ENCODE data around the gene TPT1. TPM values are rescaled to one million over a fixed set of nuclear protein-coding genes. Genes with fewer than 3 reads are reported as not detected.
"Not testable (repeated sequence)": the region's sequence is repeated elsewhere in the genome, so short reads cannot be mapped to it uniquely, and the experiment has no call there.

The TPT1 gene
- 4,609 TPM for total RNA-seq

DNA sequence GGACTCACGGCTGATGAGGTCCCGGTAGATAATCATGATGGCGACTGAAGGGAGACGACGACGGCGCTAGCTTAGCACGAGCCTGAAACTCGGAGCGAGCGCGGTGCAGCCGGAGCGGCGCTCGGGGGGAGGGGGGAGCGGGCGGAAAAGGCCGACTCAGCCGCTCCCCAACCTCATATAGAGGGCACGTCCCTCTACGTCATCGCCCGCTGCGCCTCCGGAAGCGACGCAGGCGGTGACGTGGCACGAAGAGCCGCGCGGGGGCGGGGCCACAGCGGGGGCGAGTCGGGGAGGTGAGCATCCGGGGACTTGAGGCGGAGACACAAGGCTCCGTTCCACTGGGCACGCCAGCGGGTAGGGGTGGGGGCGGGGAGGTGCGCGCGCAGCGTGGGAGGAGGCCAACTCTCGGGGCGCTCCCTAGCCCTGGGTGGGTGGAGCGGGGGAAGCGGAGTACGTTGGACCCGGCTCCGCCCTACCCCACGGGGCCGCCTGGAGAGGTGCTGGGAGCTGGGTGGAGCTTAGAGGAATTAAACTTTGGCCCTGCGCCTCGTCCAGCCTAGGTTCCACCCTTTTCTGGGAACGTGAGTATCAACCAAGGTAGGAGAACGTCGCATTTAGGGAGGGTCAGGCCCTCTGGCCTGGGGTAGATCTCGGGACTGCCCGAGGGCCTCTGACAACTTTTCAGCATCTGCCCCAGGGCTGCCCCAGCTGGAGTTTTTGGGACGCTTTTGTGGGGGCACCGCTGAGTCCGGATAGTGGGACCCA lies at the start of gene TPT1:
Gene TPT1 (minus strand): TSS at position 150 of the 765 bp plus-strand sequence. CDS start 114 bp downstream, at position 36.
- peak; percentile 99 for DNase-seq

- not testable (repeated sequence) for DNase-seq
These were observed 49.4 kb upstream of the TPT1 start for GRCh38 chr13:45390348-45390747.

DNA sequence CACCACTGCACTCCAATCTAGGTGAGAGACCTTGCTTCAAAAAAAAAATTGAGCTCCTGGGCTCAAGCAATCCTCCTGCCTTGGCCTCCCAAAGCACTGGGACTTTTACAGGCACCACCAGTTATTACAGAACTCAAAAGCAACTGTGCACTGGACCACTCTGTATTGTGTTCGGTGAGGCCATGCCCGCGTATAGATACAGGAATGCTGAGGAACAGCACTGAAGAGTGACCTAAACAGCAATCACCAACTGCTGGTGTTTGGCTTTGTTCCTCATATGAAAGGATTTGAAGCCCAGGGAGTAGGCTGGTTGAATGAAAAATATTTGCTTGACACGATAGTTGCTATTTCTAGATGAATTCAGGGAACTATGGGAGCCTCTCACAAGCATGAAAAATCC lies 47.7 kb upstream of the TPT1 start:
- DNase-seq, result no peak

GRCh38 chr13:45386892-45387575 lies 46.1 kb upstream of the TPT1 start:
- not testable (repeated sequence) for DNase-seq

DNA sequence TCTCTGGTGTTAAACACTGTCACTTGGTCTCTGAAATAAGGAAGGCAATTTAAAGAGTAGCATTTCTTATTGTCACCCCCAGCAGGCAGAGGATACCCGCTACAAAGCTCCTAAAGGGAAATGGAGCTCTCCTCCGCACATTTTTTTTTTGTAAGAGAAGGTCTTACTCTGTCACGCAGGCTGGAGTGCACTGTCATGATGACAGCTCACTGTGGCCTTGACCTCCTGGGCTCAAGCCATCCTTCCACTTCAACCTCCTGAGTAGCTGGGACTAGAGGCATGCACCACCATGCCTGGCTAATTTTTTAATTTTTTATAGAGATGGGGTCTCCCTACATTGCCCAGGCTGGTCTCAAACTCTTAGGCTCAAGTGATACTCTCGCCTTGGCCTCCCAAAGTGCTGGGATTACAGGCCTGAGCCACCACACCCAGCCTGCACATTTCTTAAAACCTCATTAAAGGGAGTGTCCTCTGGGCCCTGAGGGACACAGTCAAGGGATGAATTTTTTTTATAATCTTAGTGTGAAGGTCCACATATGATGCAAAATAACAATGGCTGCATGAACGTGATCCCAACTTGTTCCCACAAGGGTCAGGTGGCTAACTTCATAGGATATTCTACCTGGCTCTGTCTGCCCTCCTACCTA lies 45.0 kb upstream of the TPT1 start:
- no peak for DNase-seq

DNA sequence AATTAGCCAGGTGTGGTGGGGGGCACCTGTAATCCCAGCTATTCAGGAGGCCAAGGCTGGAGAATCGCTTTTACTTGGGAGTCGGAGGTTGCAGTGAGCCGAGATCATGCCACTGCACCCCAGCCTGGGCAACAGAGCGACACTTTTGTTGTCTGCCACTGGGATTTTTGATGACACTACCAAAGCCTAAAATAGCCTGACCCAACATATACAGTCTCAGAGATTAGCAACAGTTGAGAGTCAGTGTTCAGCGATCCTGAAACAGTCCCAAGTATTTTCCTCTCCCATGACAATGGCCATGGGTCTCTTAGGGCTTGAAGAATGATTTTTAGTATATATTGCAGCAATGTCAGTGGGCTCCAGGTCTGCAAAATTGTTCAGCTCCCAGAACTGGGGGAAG lies 44.3 kb upstream of the TPT1 start:
- no peak for DNase-seq

DNA sequence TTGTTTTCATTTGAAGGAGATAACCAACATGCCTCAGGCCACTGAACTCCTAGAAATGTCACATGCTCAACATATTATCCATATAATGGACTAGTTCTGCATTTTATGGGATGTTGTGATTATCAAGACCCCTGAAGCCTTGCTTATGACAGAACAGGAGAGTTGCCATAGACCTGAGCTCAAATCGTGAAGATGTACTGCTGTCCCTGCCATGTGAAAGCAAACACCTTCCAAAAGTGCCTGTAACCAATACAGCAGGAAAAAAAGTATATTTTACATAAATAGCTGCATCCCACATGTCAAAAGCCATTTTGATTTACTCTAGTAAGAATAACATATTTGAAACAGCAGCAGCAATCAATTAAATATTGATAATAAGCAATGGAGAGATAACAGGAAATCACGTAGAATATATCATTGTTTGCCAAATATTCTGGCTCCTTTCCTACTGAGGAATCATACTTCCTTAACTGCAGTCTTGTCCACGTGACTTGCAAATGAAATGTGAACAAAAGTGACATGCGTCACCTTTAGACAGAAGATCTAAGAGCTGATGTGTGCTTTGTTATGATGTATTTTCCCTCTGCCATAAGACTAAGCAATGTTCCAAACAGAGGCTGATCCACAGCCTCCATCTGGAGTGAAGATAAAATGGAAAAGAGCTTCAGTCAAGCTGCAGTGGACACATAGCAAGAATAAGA lies 43.6 kb upstream of the TPT1 start:
- no peak for DNase-seq

DNA sequence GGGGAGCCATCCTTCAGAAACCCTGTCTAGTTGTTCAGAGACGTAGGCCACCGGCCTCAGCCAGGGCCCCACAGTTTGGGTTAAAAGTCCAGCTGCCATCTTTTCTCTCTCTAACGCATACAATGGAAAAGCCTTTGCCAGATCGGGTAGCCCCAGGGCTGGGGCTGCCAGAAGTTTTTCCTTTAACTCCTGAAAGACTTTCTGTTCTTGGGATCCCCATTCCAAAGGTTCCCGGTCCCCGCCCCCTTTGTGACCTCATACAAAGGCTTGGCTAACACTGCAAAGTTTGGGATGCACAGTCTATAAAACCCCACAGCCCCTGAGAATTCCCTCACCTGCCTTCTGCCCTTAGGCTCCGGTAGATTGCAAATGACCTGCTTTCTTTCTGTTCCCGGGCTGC lies 41.8 kb upstream of the TPT1 start:
- DNase-seq, result not testable (repeated sequence)

DNA sequence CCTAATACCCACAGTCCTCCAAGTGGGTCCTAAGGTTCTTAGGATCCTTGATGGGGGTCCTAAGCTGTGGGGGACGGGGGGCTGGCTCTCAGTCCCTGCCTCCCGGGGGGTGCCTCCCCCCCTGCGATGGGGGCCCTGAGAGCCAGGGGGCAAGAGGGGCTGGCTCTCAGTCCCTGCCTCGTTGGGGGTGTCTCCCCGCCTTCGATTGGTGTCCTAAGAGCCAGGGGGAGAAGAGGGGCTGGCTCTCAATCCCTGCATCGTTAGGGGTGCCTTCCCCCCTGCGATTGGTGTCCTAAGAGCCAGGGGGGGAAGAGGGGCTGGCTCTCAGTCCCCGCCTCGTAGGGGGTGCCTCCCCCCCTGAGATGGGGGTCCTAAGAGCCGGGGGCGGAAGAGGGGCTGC lies 40.2 kb upstream of the TPT1 start:
- no peak for DNase-seq

GRCh38 chr13:45380708-45381107 lies 39.7 kb upstream of the TPT1 start:
- not testable (repeated sequence) for DNase-seq

DNA sequence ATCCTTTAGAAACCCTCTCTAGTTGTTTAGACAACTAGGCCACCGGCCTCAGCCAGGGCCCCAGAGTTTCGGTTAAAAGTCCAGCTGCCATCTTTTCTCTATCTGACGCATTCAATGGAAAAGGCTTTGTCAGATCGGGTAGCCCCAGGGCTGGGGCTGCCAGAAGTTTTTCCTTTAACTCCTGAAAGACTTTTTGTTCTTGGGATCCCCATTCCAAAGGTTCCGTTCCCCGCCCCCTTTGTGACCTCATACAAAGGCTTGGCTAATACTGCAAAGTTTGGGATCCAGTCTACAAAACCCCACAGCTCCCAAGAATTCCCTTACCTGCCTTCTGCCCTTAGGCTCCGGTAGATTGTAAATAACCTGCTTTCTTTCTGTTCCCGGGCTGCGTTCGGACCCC lies 38.5 kb upstream of the TPT1 start:
- not testable (repeated sequence) for DNase-seq

DNA sequence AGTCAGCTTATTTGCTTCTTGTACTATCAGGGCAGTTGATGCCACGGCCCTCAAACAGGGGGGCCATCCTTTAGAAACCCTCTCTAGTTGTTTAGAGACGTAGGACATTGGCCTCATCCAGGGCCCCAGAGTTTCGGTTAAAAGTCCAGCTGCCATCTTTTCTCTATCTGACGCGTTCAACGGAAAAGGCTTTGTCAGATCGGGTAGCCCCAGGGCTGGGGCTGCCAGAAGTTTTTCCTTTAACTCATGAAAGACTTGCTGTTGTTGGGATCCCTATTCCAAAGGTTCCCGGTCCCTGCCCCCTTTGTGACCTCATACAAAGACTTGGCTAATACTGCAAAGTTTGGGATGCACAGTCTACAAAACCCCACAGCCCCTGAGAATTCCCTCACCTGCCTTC lies 37.8 kb upstream of the TPT1 start:
- not testable (repeated sequence) for DNase-seq

GRCh38 chr13:45377314-45377713 lies 36.3 kb upstream of the TPT1 start:
- DNase-seq, result not testable (repeated sequence)

- not testable (repeated sequence) for DNase-seq
These were observed 35.7 kb upstream of the TPT1 start for GRCh38 chr13:45376651-45377050.

- no peak for DNase-seq
These were observed 33.9 kb upstream of the TPT1 start for GRCh38 chr13:45374917-45375316.

GRCh38 chr13:45373162-45373547 lies 32.2 kb upstream of the TPT1 start:
- DNase-seq, result no peak

DNA sequence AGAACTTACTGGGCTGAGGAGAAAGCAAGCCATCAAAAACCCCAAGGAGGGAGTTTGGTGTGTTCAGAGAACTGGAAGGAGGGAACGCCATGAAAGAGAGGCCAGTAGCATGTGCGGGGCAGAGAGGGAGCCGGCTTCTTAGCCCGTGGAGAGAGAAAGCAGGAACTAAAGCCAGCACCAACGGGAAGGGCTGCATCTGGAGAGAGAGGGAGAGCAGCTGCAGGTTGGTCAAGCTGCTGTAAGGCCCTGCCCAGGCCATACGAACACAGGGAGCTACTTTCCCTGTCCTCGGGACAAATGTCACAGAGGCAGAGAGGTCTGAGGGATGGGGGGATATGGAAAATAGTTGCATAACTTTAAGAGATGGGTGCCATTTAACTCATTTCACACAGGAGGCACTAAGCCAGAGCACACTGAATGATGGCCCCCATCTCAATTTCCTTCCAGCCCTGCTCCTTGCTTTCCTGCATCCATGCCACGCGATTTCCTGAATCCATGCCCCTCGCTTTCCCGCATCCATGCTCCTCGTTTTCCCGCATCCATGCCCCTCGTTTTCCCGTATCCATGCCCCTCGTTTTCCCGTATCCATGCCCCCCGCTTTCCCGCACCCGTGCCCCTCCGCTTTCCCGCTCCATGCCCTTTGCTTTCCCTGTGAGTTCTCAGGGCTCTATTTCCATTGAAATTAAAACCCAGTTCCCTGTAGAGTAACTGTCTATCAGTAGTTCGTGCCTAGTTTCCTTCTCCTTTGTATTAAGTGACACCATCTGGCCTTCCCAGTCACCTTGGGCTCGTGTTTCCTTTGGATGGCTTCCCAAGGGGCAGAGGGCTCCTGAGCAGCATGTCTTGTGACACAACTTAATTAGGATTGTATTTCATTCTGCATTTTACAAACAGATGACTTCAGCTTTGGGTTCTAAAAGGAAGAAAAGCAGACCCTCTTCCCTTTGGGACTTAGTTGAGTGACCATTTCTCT lies 31.5 kb upstream of the TPT1 start:
- DNase-seq, result peak; percentile 43

DNA sequence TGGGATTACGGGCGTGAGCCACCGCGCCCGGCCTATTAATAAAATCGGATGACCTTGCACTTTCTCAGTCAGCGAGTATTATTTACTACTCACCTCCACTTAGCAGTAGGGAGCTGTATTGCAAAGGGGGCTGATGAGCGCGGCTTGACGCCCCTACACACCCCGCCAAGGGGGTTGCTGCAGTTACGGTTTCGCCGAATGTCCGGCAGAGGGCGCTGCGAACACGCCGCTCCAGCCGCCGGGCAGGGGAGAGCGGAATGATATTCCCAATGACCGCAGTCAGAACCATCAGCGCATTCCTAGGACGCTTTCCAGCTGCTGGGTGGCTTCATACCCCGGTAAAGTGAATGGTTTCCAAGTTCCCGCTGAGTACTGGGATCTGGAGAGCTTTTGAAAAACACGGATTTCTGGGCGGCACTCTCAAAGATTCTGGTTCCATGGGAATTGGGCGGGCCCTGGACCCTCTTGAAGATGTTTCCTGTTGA lies 30.0 kb upstream of the TPT1 start:
- DNase-seq, result peak; percentile 84

DNA sequence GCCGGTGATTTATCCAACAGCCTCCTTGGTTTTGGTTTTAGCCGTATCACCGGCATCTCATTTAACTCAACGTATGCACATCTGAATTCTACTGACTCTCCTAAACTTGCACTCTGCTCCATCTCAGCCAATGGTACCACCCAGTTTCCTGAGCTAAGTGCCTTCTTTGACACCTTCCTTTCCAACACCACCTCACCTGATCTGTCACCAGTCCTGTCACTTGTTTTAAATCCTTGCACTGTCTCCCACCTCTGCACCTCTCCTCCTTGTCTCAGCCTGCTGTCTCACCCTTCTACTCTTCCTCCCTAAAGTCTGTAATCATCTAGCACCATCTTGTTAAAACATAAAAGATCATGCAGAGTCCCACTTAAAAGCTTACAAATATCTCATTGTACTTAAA lies 28.1 kb upstream of the TPT1 start:
- DNase-seq, result no peak

DNA sequence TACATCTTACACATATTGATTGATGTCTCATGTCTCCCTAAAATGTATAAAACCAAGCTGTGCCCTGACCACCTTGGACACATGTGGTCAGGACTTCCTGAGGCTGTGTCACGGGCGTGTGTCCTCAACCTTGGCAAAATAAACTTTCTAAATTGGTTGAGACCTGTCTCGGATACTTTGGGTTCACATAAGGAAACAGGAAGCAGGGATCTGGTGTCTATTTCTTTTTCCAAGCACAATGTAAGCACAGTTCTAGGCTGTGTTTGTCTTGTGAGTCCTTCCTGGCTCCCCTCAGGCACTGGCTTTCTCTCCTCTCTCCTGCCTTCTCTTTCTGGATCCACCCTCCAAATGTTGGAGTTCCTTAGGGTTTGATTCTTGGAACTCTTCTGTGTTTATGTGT lies 27.6 kb upstream of the TPT1 start:
- DNase-seq, result no peak

DNA sequence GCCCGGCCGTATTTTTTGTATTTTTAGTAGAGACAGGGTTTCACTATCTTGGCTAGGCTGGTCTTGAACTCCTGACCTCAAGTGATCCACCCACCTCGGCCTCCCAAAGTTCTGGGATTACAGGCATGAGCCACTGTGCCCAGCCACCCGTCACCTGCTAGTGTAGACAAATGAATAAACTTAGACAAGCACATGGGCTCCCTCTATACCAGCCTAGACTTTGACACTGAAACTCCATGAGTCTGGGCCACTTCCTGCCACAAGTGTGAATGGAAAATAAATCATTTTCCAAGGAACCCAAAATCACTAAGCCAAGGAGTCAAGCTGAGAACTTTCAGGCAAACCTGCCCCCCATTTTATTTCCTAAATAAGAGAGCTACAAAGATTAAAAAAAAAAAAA lies 27.0 kb upstream of the TPT1 start:
- no peak for DNase-seq
